Smooth muscle cell (in vitro differentiated cells): ENCODE results near the gene SPATS2L. TPM values are rescaled to one million over a fixed set of nuclear protein-coding genes. Genes with fewer than 3 reads are reported as not detected.

Source experiments
- DNase-seq: peaks from one replicate; lab custom pipeline; 2025; ENCODE audit not compliant: unreplicated experiment; lab: John Stamatoyannopoulos, UW
- H2AFZ ChIP-seq: fragments of 200-600 bp; sonication (generic); 2 replicates; pipeline ENCODE4 v1.6.0; 2016; ENCODE audit warnings: antibody characterized with exemption, low read depth, mild to moderate bottlenecking
- H3F3A ChIP-seq: fragments of 200-600 bp; sonication (generic); 2 replicates; pipeline ENCODE4 v1.6.0; 2017; ENCODE audit warnings: antibody characterized with exemption, low read depth
- H3K27ac ChIP-seq: fragments of 200-600 bp; sonication (generic); 2 replicates; pipeline ENCODE4 v1.5.1; 2016; ENCODE audit warnings: low read depth, mild to moderate bottlenecking
- H3K27me3 ChIP-seq: fragments of 200-600 bp; sonication (generic); 2 replicates; pipeline ENCODE4 v1.6.1; 2016; ENCODE audit warnings: low read depth, mild to moderate bottlenecking
- H3K36me3 ChIP-seq: fragments of 200-600 bp; sonication (generic); 2 replicates; pipeline ENCODE4 v1.5.1; 2016; ENCODE audit warnings: low read depth
- H3K4me1 ChIP-seq: fragments of 200-600 bp; sonication (generic); 2 replicates; pipeline ENCODE4 v1.5.1; 2016; ENCODE audit warnings: low read depth
- H3K4me2 ChIP-seq: fragments of 200-600 bp; sonication (generic); 2 replicates; pipeline ENCODE4 v1.6.0; 2016; ENCODE audit warnings: mild to moderate bottlenecking
- H3K4me3 ChIP-seq: fragments of 200-600 bp; sonication (generic); 2 replicates; pipeline ENCODE4 v1.5.1; 2016; ENCODE audit warnings: mild to moderate bottlenecking
- H3K79me2 ChIP-seq: fragments of 200-600 bp; sonication (generic); 2 replicates; pipeline ENCODE4 v1.6.0; 2016; ENCODE audit warnings: low read depth, mild to moderate bottlenecking
- H3K9ac ChIP-seq: fragments of 200-600 bp; sonication (generic); 2 replicates; pipeline ENCODE4 v1.6.0; 2016; ENCODE audit warnings: low read depth
- H3K9me3 ChIP-seq: fragments of 200-600 bp; sonication (generic); replicated peaks from 2 replicates; pipeline ENCODE4 v1.5.1; 2016; ENCODE audit warnings: low read depth
- H4K20me1 ChIP-seq: fragments of 200-600 bp; sonication (generic); 2 replicates; pipeline ENCODE4 v1.6.0; 2016; ENCODE audit warnings: low read depth
- CTCF ChIP-seq: fragments of 200-600 bp; sonication (generic); IDR thresholded peaks from 2 replicates; pipeline ENCODE4 v1.5.1; 2017; ENCODE audit warnings: borderline replicate concordance, mild to moderate bottlenecking, antibody characterized with exemption; ENCODE audit not compliant: insufficient read depth, poor library complexity, severe bottlenecking
- WGBS: methylation state at CpG from one replicate; pipeline ENCODE4 v1.1.7; 2016; ENCODE audit warnings: low lambda C conversion rate; 5-methylcytosine and 5-hydroxymethylcytosine counted together
- polyA plus RNA-seq: library from polyadenylated mRNA; unstranded; fragments of >200 nt; fragmentation: Nextera tagmentation; extraction: Ambion mirVana; gene quantifications from 2 replicates; pipeline ENCODE4 v1.2.1, GENCODE V29; 2016
- total RNA-seq: library from RNA; depleted of rRNA; stranded (reverse); fragments of >200 nt; gene quantifications from 2 replicates; pipeline ENCODE4 v1.2.3, GENCODE V29; 2014

The SPATS2L gene
- total and polyA plus RNA-seq, 2 experiments from 2014 or later = 356 to 432 TPM

GRCh38 chr2:200406379-200406778 is 99.9 kb downstream of the SPATS2L start:
- peaks cover 37% of the 10 kb centered on the region for H3F3A ChIP-seq
- no peaks in the 10 kb centered on the region for H3K36me3 ChIP-seq
- DNase-seq = no peak
- 69% methylated on average over 2 of the region's 2 CpGs for WGBS
- peak overlapping the region; percentile 62 for H3K9ac ChIP-seq
- TF ChIP-seq CTCF = no peak
- H4K20me1 ChIP-seq = peaks cover 15% of the 10 kb centered on the region
- no peak overlapping the region for H3K4me3 ChIP-seq
- peak overlapping the region; percentile 80 for H3K4me2 ChIP-seq
- H3K27ac ChIP-seq = peak overlapping the region; percentile 96
- peaks cover 67% of the 10 kb centered on the region for H3K79me2 ChIP-seq
- H3K9me3 ChIP-seq = no peaks in the 10 kb centered on the region
- H3K4me1 ChIP-seq = peaks cover 38% of the 10 kb centered on the region
- H2AFZ ChIP-seq = no peak overlapping the region
- H3K27me3 ChIP-seq = no peaks in the 10 kb centered on the region

- Histone ChIP-seq H3K4me2 (peak overlapping the region; percentile 80), H3K79me2 (peaks cover 66% of the 10 kb centered on the region), H3K27ac (peak overlapping the region; percentile 96), H3F3A (peaks cover 37% of the 10 kb centered on the region), H3K9me3 (no peaks in the 10 kb centered on the region), H3K9ac (peak overlapping the region; percentile 62), H2AFZ (no peak overlapping the region), H4K20me1 (peaks cover 16% of the 10 kb centered on the region), H3K36me3 (no peaks in the 10 kb centered on the region), H3K4me3 (no peak overlapping the region), H3K4me1 (peaks cover 38% of the 10 kb centered on the region), H3K27me3 (no peaks in the 10 kb centered on the region)
- no peak for TF ChIP-seq CTCF
- WGBS = 41% methylated on average over 19 of the region's 19 CpGs
- DNase-seq = no peak
These were observed 102.2 kb downstream of the SPATS2L start for GRCh38 chr2:200408428-200409316.

GRCh38 chr2:200411831-200412230 is 105.3 kb downstream of the SPATS2L start:
- H3K36me3 ChIP-seq = peaks cover 5% of the 10 kb centered on the region
- H3K4me3 ChIP-seq = no peak overlapping the region
- no peak overlapping the region for H3K4me2 ChIP-seq
- no peak for DNase-seq
- H3K79me2 ChIP-seq = peaks cover 88% of the 10 kb centered on the region
- H3K27ac ChIP-seq = no peak overlapping the region
- no peak for TF ChIP-seq CTCF
- H2AFZ ChIP-seq = no peak overlapping the region
- no peaks in the 10 kb centered on the region for H3K27me3 ChIP-seq
- H3K4me1 ChIP-seq = peaks cover 36% of the 10 kb centered on the region
- peaks cover 22% of the 10 kb centered on the region for H4K20me1 ChIP-seq
- peaks cover 20% of the 10 kb centered on the region for H3F3A ChIP-seq
- no peaks in the 10 kb centered on the region for H3K9me3 ChIP-seq
- no peak overlapping the region for H3K9ac ChIP-seq
